Heart left ventricle (tissue), 16 donors: ENCODE measurements around the gene MIER2. TPM values are rescaled to one million over a fixed set of nuclear protein-coding genes. Genes with fewer than 3 reads are reported as not detected.

Experiments used
- ATAC-seq, 4 donors: fragments of 200-7000 bp; cut with Tn5 transposase; one replicate each; pipeline ENCODE4 v1.9.1; 2020 to 2022; ENCODE audit warnings: moderate library complexity in 4 of 4, mild to moderate bottlenecking in 3 of 4, moderate number of reproducible peaks in 1 of 4
- DNase-seq, 5 donors: peaks; one replicate each; pipeline ENCODE4 v3.0.0-alpha.2; 2020
- H3K27ac ChIP-seq, 12 donors: fragments of 200-600 bp; sonication (generic) in 4 of 12; one replicate each; pipeline versions ENCODE4 v1.5.0 to v1.8.0; 2016 to 2022; ENCODE audit warnings: mild to moderate bottlenecking in 2 of 12
- H3K27me3 ChIP-seq, 9 donors: fragments of 200-600 bp; sonication (generic) in 2 of 9; one replicate each; pipeline versions ENCODE4 v1.5.1 to v1.8.0; 2016 to 2022; ENCODE audit warnings: mild to moderate bottlenecking in 3 of 9
- H3K36me3 ChIP-seq, 9 donors: fragments of 200-600 bp; sonication (generic) in 2 of 9; one replicate each; pipeline versions ENCODE4 v1.5.0 to v1.8.0; 2018 to 2022; ENCODE audit warnings: mild to moderate bottlenecking in 2 of 9
- H3K4me1 ChIP-seq, 12 donors: fragments of 200-600 bp; sonication (generic) in 4 of 12; one replicate each; pipeline versions ENCODE4 v1.5.0 to v1.8.0; 2016 to 2022; ENCODE audit warnings: mild to moderate bottlenecking in 3 of 12
- H3K4me3 ChIP-seq, 12 donors: fragments of 200-600 bp; sonication (generic) in 4 of 12; one replicate each; pipeline versions ENCODE4 v1.5.0 to v1.8.0; 2017 to 2022; ENCODE audit warnings: mild to moderate bottlenecking in 9 of 12, moderate library complexity in 4 of 12
- H3K9me3 ChIP-seq, 12 donors: fragments of 200-600 bp; sonication (generic) in 4 of 12; one replicate each; pipeline versions ENCODE4 v1.5.0 to v1.8.0; 2016 to 2022; ENCODE audit warnings: mild to moderate bottlenecking in 1 of 12
- POLR2A ChIP-seq, 2 donors: fragments of 450-650 bp; IDR thresholded peaks; one replicate each; pipeline ENCODE4 v1.6.1; 2017; ENCODE audit warnings: antibody characterized with exemption in 2 of 2, mild to moderate bottlenecking in 2 of 2, moderate library complexity in 2 of 2
- WGBS, 4 donors: extraction: QIAGEN DNeasy Blood & Tissue Kit in 2 of 4; methylation state at CpG; one replicate each; pipeline versions ENCODE4 v1.1.5 to v1.1.7; 2013 to 2018; 5-methylcytosine and 5-hydroxymethylcytosine counted together
- intact Hi-C, 10 donors: fragments of 100-400 bp; cut with DNase I; formaldehyde crosslinking; loops; one replicate each; pipeline versions ENCODE4 v1.11.1 to v1.14.2; 2022
- polyA plus RNA-seq, 2 donors: library from polyadenylated mRNA; stranded (reverse); fragments of 200-250 nt; gene quantifications; one replicate each; pipeline ENCODE4 v1.2.3, GENCODE V29; 2013
- total RNA-seq, 9 donors: library from RNA; depleted of rRNA in 2 of 9; stranded (reverse); fragments of >200 nt in 2 of 9; fragmentation: NEBNext Ultra II Directional in 3 of 9; extraction: Animal tissue kit (Norgen Biotek cat#: 25700) in 3 of 9; gene quantifications; one replicate each; pipeline versions ENCODE4 v1.1.0 to v1.2.4, GENCODE V29; 2016 to 2023
- TF ChIP-seq, protein P1 (sequence below), 12 donors: fragments of 200-600 bp; sonication (generic) in 4 of 12; IDR thresholded peaks; one replicate each; pipeline versions ENCODE4 v1.5.0 to v1.8.0; 2018 to 2022; ENCODE audit warnings: antibody characterized with exemption in 12 of 12, mild to moderate bottlenecking in 5 of 12
- donor health status: ischemic (EF 13 %, LVEDD 7.1; RV severe dilation, severe dysfunction).
- donor health status: healthy with polysubstance abuse.
- donor health status: DM: no; HTN: yes; CAD: no.
- donor health status: DM: no; HTN: no; CAD: no.
- donor health status: ischemic (EF 25% LVEDD 6.9; RV normal size, moderate dysfunction).
- donor health status: ischemic (EF 25% LVEDD 5.7; RV mildly dilated, moderate dysfunction).
- donor health status: healthy.
- donor health status: DM: yes; HTN: yes; CAD: no.
- donor health status: ischemic (EF 35%, LVEDD 5.7; RV mildly dilated, moderate dysfunction).
- donor health status: nonischemic (EF 11% LVEDD 7.7; RV severe dilation, severe dysfunction).
- donor health status: DM: yes; HTN: yes; CAD: no.
- donor health status: PGD.
- donor health status: ischemic (EF 29% LVEDD 5.4; RV normal size, mild dysfunction).
- donor health status: nonischemic (EF 23%, LVEDD 6.1; RV moderate dilation, normal function).

Gene MIER2
- total and polyA plus RNA-seq, 11 donors = 15.7 to 30.3 (median 19.5) TPM

GRCh38 chr19:325937-326565 is 18.5 kb downstream of the MIER2 start:
- 84 to 92% (median 87%) methylated on average over 29 to 33 of the region's 33 CpGs for WGBS, 4 donors
- Histone ChIP-seq H3K36me3 (peaks cover 0 to 84% (median 73%) of the 10 kb centered on the region in 9 donors), H3K4me3 (no peak overlapping the region), H3K4me1 (peaks cover 0 to 4% (median 0%) of the 10 kb centered on the region in 12 donors), H3K27ac (peak overlapping the region in 1 of 12 donors; percentile 25), H3K9me3 (peaks cover 0 to 27% (median 5%) of the 10 kb centered on the region in 12 donors), H3K27me3 (no peaks in the 10 kb centered on the region)
- TF ChIP-seq, protein P1, sequence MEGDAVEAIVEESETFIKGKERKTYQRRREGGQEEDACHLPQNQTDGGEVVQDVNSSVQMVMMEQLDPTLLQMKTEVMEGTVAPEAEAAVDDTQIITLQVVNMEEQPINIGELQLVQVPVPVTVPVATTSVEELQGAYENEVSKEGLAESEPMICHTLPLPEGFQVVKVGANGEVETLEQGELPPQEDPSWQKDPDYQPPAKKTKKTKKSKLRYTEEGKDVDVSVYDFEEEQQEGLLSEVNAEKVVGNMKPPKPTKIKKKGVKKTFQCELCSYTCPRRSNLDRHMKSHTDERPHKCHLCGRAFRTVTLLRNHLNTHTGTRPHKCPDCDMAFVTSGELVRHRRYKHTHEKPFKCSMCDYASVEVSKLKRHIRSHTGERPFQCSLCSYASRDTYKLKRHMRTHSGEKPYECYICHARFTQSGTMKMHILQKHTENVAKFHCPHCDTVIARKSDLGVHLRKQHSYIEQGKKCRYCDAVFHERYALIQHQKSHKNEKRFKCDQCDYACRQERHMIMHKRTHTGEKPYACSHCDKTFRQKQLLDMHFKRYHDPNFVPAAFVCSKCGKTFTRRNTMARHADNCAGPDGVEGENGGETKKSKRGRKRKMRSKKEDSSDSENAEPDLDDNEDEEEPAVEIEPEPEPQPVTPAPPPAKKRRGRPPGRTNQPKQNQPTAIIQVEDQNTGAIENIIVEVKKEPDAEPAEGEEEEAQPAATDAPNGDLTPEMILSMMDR (IDR thresholded peaks at IDR 0.05) = no peak
- TF ChIP-seq POLR2A (IDR thresholded peaks at IDR 0.05) = no peak
- intact Hi-C loops = no loop called here
- ATAC-seq = no peak
- DNase-seq = no peak

DNA sequence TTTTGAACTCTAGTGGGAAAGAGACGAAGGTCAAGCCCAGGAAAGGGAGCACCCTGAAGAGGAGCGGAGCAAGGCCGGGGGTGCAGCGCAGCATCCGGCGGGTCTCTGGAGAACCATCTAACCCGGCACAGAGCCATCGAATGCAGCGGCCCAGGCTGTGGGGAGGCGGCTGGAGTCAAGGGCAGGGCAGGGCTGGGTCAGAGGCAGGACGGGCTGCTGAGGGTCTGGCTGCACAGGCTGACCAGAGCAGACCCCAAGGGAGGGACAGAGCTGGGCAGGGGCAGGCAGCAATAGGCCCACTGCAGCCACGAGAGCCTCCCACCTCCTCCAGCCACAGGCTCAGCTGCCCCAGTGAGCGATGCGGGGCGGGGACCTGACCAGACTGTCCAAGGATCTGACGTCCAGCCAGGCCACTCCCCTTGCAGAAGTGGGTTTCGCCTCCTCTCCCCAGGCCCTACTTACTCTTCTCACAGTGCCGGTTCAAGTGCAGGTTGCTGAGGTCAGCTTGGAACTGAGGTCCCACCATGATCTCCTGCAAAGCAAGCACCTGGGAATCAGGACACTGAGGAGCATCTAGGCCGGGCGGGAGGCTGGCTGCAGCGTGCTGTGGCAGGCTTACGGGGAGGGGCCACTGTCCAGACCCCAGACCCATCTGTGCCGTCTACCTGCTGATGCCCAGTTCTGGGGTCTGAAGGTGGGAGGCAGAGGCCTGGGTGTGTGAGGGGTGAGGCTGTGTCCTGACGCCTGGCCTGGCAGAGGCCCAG is 19.2 kb downstream of the MIER2 start:
- TF ChIP-seq, protein P1 (IDR thresholded peaks at IDR 0.05) = no peak
- TF ChIP-seq POLR2A (IDR thresholded peaks at IDR 0.05) = no peak
- Histone ChIP-seq H3K27ac (peak overlapping the region in 1 of 12 donors; percentile 25), H3K4me1 (peaks cover 0 to 4% (median 0%) of the 10 kb centered on the region in 12 donors), H3K4me3 (no peak overlapping the region), H3K9me3 (peaks cover 0 to 23% (median 0%) of the 10 kb centered on the region in 12 donors), H3K27me3 (no peaks in the 10 kb centered on the region), H3K36me3 (peaks cover 3 to 84% (median 71%) of the 10 kb centered on the region in 9 donors)
- ATAC-seq = peak in 2 of 4 donors; percentile 30
- WGBS, 4 donors = 88 to 94% (median 90%) methylated on average over 15 to 24 of the region's 24 CpGs
- intact Hi-C loops = no loop called here
- peak in 1 of 5 donors; percentile 62 for DNase-seq

DNA sequence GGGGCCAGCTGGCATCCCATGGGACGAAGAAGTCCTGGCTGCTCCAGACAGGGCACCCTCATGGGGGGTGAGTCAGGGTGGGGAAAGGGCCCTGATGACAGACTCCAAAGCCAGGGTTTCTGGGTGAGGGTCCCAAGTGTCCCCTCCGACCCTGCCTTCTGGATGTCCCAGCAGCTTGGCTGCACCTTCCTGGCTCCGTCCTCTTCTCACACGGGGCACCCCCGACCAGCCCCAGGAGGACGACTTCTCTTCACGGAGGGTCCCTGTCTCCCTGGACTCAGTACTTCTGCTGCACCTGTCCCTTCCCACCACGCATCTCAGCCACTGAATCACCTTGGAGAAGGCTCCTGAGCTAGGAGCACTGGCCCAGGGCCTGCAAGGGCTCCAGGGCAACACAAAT is 19.9 kb downstream of the MIER2 start:
- no peak overlapping the region for H3K4me3 ChIP-seq
- TF ChIP-seq, protein P1 (IDR thresholded peaks at IDR 0.05) = no peak
- TF ChIP-seq POLR2A (IDR thresholded peaks at IDR 0.05) = no peak
- peaks cover 0 to 21% (median 0%) of the 10 kb centered on the region in 12 donors for H3K9me3 ChIP-seq
- H3K27me3 ChIP-seq = no peaks in the 10 kb centered on the region
- H3K4me1 ChIP-seq = peaks cover 0 to 4% (median 0%) of the 10 kb centered on the region in 12 donors
- H3K27ac ChIP-seq = no peak overlapping the region
- H3K36me3 ChIP-seq = peaks cover 3 to 84% (median 71%) of the 10 kb centered on the region in 9 donors
- intact Hi-C loops = no loop called here
- 98 to 100% (median 98%) methylated on average over 3 to 8 of the region's 8 CpGs for WGBS, 4 donors
- DNase-seq (no peak), ATAC-seq (no peak)

- no peak for ATAC-seq
- TF ChIP-seq POLR2A (IDR thresholded peaks at IDR 0.05) = no peak
- TF ChIP-seq, protein P1 (IDR thresholded peaks at IDR 0.05) = no peak
- no peak for DNase-seq
- Histone ChIP-seq H3K36me3 (peaks cover 3 to 72% (median 60%) of the 10 kb centered on the region in 9 donors), H3K9me3 (peaks cover 0 to 18% (median 0%) of the 10 kb centered on the region in 12 donors), H3K27ac (no peak overlapping the region), H3K4me1 (peaks cover 0 to 6% (median 0%) of the 10 kb centered on the region in 12 donors), H3K27me3 (no peaks in the 10 kb centered on the region), H3K4me3 (no peak overlapping the region)
- 95 to 98% (median 97%) methylated on average over 13 of the region's 13 CpGs for WGBS, 4 donors
- intact Hi-C loops = no loop called here
Observed at GRCh38 chr19:322616-323015, 22.0 kb downstream of the MIER2 start.
